ENCODE results near the gene HSD17B12.

GRCh38 chr11:43905813-43906241 is 225.3 kb downstream of the HSD17B12 start:
- no peak for TF ChIP-seq POLR2A (IDR thresholded peaks at IDR 0.05; ENCODE audit: low read length)
- TF ChIP-seq GATA1 (IDR thresholded peaks at IDR 0.05; ENCODE audit: low read depth, low read length): no peak

Data from erythroblast (primary cell).